HG02885 (cell line): ENCODE results near the gene PTPRM.

Experiments used
- ATAC-seq: cut with Tn5 transposase; IDR thresholded peaks from one replicate; pipeline ENCODE4 v1.9.1; 2021; ENCODE audit warnings: mild to moderate bottlenecking; ENCODE audit not compliant: unreplicated experiment, poor library complexity

The PTPRM gene

GRCh38 chr18:7749510-7749981 is 182.4 kb downstream of the PTPRM start:
- no peak for ATAC-seq

- ATAC-seq = no peak
Observed at GRCh38 chr18:7750095-7750663, 183.1 kb downstream of the PTPRM start.

GRCh38 chr18:7750966-7751365 is 183.8 kb downstream of the PTPRM start:
- ATAC-seq = no peak

- ATAC-seq = no peak
Observed at GRCh38 chr18:7754258-7754657, 187.1 kb downstream of the PTPRM start.

GRCh38 chr18:7754725-7755181 is 187.6 kb downstream of the PTPRM start:
- ATAC-seq = no peak

- no peak for ATAC-seq
Observed at GRCh38 chr18:7755753-7756475, 188.8 kb downstream of the PTPRM start.

GRCh38 chr18:7757175-7757574 is 190.1 kb downstream of the PTPRM start:
- ATAC-seq = no peak

GRCh38 chr18:7758764-7759163 is 191.6 kb downstream of the PTPRM start:
- no peak for ATAC-seq

- ATAC-seq = no peak
Observed at GRCh38 chr18:7760967-7761948, 194.1 kb downstream of the PTPRM start.

- no peak for ATAC-seq
Observed at GRCh38 chr18:7764405-7764804, 197.3 kb downstream of the PTPRM start.

- ATAC-seq = no peak
Observed at GRCh38 chr18:7766346-7766745, 199.2 kb downstream of the PTPRM start.

GRCh38 chr18:7766817-7767216 is 199.7 kb downstream of the PTPRM start:
- ATAC-seq = no peak

GRCh38 chr18:7770908-7771307 is 203.8 kb downstream of the PTPRM start:
- no peak for ATAC-seq

- no peak for ATAC-seq
Observed at GRCh38 chr18:7772510-7772888, 205.4 kb downstream of the PTPRM start.

- ATAC-seq = no peak
Observed at GRCh38 chr18:7772951-7773350, 205.8 kb downstream of the PTPRM start.

GRCh38 chr18:7775128-7775527 is 208.0 kb downstream of the PTPRM start:
- ATAC-seq = no peak

GRCh38 chr18:7775843-7776242 is 208.7 kb downstream of the PTPRM start:
- ATAC-seq = no peak

- ATAC-seq = no peak
Observed at GRCh38 chr18:7778181-7778580, 211.1 kb downstream of the PTPRM start.

GRCh38 chr18:7779211-7779610 is 212.1 kb downstream of the PTPRM start:
- no peak for ATAC-seq

- ATAC-seq = no peak
Observed at GRCh38 chr18:7784171-7784570, 217.1 kb downstream of the PTPRM start.

- ATAC-seq = no peak
Observed at GRCh38 chr18:7786569-7786968, 219.5 kb downstream of the PTPRM start.
